HG03196 (cell line): ENCODE results near the gene TREML1.
"Not testable (repeated sequence)": the region's sequence is repeated elsewhere in the genome, so short reads cannot be mapped to it uniquely, and the experiment has no call there.

Experiments used
- ATAC-seq: cut with Tn5 transposase; IDR thresholded peaks from one replicate; pipeline ENCODE4 v1.9.1; 2021; ENCODE audit not compliant: unreplicated experiment

TREML1 gene, protein sequence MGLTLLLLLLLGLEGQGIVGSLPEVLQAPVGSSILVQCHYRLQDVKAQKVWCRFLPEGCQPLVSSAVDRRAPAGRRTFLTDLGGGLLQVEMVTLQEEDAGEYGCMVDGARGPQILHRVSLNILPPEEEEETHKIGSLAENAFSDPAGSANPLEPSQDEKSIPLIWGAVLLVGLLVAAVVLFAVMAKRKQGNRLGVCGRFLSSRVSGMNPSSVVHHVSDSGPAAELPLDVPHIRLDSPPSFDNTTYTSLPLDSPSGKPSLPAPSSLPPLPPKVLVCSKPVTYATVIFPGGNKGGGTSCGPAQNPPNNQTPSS

DNA sequence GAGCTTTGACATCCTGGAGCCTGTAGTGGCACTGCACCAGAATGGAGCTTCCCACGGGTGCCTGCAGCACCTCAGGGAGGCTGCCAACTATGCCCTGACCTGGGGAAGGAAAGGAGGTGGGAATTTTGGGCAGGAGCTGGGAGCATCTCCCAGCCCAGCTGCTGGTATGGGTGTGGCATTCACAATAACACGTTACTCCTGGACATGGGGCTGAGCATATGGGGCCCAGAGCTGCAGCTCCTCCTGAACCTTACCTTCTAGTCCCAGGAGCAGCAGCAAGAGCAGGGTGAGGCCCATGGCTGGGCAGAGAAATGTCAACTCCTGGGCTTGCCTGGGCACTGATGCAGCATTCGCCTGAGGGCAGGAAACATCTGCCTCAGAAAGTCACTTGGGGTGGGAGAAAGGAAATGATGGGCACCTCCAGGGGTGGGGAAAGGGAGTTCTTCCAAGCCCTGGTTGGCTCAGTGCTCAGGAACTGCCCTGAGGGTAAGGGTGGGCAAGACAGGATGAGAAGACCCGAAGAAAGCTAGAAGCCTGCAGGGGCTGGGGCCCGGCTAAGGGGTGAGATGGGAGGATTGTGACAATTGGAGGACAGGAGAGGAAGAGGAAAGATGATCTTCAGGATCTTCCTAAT is at the start of gene TREML1:
Gene TREML1, minus strand, starts transcription at position 356 of the 634 bp plus-strand sequence. Its CDS starts 59 bp downstream, at position 297.
- ATAC-seq: no peak

DNA sequence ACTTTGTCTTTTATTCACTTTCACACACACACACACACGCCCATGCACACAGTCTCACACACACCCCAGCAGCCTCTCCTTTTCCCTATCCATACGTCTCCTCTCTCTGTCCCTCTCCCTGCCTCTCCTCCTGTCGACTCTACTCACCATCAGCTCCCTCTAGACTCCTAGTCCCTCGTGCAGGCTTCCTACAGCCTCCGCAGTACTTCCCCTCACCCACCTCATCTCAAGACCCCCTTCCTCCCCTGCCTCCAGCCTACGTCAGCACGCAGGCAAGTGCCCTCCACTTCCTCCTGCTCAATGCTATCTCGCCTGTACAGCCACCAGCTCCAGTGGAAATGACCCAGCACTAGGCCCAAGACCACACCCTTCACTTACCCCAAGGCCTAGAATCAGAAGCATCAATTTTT is 47.6 kb upstream of the TREML1 start:
- no peak for ATAC-seq

DNA sequence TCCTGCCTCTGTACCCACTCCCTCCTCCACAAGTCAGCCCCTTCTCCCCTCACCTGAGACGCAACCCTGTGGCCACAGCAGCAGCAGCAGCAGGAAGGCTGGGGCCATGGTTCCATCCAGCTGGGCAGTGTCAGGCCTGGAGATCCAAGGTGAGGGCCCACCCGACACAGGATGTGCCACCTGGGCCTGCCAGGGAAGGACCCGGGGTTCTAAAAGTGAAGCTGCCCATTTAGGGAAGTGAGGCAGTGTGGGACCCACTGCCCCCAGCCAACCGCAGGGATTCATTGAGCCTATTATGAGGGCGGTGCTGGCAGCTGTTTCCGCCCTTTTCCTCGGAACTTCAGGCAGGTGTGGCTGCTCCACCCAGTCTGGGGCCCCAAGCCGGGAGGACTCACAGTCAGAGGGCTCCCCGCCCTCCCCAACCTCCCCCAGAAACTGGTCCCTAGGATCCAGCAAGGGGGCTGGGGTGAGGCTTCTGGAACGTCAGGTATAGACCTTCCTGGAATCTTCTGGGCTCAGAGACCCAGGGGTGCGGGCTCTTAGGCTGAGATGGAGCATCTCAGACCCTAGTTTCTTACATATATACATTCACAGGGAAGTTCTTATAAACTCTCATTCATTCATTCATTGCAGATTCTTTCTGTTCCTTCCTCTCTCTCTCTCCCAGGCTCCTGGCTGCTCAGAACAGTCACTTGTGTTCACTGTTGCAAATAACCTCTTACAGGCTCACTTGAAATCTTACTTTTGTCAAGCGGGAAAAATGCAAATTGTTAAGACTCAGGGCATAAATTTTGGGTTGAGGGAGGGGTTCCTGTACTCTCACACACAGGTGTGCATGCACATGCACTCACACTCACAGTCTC is 47.0 kb upstream of the TREML1 start, which contains the start of gene TREML2:
Gene TREML2, minus strand, starts transcription at position 249 of the 863 bp plus-strand sequence. Its CDS starts 141 bp downstream, at position 108.
- ATAC-seq: no peak

DNA sequence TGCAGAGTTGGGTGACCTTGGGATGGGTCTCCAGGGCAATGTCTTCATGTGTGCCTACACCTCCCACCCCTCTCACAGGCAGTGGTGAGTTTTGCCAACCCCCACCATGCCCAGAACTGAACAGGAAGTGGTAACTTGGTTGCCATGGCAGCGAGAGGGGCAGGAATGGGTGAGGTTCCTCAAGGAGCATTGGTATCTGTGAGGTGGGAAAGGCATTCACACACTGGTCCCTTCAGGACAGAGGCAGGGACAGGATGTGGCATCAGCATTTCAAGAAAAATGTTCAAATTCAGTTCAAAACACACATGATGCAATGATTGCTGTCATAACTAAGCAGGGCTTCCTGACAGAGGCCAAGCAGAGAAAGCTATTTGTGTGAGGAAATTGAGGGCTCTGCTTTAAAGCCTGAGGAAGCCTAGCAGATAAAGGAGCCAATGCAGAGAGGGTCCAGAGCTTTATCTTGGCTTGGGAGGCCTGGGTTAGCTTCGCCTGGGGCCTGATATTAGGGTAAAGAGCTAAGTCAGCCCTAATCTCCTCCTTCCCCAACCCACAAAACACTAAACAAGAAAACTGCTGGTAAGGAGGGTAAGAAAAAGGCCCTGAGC is 46.3 kb upstream of the TREML1 start:
- ATAC-seq: no peak

DNA sequence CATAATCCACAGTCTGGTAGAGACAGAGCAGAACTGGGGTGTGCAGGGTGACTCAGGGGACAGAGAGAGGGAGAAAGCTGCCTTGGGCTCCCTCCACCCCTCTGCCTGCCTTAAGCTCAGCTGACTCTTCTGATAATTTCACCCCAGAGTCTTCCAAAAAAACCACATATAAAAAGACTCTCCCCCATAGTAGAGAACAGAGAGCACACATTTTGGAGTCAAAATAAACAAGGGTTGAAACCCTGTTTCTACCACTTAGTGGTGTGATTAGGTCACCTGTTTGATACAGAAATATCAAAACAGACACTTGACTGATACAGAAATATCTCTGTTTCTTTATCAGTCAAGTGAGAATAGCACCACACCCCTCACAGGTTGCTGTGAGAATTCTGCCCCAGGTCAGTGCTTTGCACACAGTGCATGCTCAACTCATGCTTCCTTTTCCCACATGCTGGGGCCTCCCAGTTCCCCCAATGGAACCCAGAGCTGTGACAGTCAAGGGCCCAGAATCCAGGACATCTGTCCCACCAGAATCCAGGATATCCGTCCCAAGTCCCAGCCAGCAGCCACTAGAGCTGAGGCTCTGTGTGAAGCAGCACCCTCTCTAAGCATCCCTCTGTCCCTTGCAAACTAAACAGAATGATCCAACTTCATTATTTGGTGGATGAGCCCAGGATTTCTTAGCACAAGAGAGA is 45.6 kb upstream of the TREML1 start:
- no peak for ATAC-seq

DNA sequence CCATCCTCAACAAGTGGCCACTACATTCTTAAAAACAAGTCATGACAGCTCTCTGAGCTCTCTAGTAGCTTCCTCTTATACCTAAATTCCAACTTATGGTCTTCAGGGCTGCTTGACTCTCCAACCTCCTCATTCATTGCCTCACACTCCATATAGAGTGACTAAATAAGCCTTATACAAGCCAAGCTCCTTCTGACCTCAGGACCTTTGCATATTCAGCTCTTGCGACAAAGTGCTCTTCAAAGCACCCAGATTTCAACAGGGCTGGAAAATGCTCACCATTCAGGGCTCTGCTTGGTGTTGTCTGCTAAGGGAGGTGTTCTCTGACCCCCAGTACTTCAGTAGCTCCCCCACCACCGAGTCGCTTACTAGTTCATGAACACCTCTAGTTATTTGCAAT is 43.1 kb upstream of the TREML1 start:
- ATAC-seq: no peak

DNA sequence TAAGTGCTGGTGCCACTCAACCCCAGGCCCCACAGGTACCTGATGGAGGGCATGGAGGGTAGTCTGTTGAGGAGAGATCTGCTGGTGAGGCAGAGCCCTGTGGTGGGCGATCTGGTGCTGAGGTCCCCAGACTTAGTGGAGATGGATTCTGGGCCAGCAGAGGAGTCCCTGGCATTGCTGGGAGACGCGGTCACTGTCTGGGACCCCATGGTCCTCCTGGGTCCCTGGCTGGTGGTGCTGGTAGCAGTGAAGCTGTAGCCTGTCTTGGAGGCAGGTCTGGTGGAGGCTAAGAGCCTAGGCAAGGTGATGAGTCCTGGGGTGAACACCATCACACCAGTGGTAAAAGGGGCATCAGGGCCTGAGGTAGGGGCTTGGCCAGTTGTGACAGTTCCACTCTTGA is 40.2 kb upstream of the TREML1 start:
- no peak for ATAC-seq

DNA sequence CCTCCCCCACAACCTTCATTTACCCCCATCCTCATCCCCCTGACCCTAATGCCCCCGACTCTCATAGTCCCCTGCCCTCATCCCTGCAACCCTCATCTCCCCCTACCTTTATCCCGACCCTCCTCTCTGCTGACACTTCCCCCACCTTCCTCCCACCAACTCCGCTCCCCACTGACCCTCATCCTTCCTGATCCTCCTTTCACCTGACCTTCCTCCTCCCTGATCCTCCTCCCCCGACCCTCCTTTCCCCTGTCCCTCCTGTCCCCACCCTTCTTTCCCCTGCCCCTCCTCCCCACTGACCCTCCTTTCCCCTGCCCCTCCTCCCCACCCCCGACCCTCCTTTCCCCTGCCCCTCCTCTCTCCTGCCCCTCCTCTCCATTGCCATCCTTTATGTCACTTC is 39.7 kb upstream of the TREML1 start:
- no peak for ATAC-seq

DNA sequence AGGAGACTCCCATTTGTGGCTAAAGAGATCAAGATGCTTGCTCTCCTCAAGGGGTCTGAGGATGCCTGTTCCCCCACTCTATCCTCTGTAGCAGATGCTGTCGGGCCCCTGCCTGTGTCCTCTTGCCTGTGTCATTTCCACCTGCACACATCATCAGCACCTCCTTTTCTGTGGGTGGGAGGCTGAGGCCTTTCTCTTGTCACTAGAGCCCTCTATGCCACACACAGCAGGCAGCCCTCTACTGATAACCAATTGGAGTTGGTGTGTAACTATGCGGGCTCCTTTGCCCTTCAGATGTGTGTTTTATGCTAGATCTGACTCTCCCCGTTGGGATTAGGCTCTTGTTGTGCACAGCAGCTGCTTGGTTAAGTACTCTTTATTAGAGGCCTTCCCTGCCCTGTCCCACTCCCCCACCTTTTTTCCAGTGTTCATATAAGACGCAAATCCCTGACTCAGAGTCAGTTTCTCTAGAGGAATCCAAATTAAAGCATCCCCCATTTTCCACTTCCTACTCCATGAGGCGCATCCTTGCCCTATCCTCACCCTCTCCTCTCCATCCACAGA is 39.1 kb upstream of the TREML1 start:
- no peak for ATAC-seq

DNA sequence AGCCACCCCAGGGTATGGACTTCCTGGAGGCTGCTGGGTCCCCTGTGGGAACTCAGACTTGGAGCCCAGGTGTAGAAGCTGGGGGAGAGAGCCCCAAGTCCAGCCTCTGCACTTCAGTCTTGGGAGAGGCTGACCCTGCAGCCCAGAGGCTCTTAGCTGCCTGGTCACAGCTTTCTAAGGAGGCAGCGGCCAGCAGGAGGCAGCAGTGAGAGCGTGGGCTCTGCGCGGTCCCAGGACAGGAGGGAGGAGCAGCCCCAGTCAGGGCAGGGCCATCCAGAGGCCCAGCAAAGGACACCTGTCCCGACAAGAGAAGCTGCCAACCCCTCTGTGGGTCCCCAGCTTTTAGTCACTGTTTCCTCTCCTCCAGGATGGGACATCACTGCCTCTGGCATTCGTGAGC is 37.4 kb upstream of the TREML1 start:
- ATAC-seq: no peak

DNA sequence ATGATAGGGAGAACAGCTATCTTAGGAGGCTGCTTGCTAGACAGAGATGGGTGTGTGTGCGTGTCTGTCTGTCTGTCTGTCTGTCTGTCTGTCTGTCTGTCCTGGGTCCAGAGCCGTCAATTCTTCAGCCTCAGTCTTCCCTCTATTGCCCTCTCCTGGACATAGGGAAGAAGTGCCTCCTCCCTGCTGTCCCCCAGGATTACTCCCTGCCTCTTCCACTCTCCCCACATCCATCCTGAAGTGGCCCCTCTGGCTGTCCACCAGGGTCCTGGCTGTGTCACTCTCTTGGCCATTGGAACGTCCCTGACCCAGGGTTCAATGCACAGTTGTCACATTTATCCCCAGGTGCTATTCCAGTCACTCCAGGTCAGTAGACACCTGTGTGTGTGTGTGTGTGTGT is 36.6 kb upstream of the TREML1 start:
- no peak for ATAC-seq

DNA sequence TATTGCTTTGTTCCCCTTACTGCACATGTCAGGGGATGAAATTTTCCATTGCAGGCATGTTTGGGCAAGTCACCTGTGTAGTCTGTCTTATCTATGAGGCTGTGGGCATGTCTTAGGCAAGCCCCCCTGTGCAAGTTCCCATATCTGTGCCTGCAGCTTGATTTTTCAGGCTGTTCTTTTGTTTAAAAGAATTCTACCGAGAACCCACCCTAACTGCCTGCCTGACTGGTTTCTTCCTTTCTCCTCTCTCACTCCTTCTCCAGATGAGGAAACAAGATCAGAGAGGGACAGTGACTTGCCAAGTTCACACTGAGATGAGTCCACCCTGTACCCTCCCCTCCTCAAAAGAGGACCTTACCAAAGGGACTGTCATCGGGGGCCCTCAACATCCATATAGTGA is 35.8 kb upstream of the TREML1 start:
- no peak for ATAC-seq

DNA sequence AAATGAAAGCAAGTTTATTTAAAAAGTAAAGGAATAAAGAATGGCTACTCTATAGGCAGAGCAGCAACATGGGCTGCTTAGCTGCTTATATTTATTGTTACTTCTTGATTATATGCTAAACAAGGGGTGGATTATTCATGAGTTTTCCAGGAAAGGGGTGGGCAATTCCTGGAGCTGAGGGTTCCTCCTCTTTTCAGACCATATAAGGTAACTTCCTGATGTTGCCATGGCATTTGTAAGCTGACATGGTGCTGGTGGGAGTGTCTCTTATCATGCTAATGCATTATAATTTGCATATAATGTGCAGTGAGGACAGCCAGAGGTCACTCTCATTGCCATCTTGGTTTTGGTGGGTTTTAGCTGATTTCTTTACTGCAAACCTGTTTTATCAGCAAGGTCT is 34.9 kb upstream of the TREML1 start:
- ATAC-seq: not testable (repeated sequence)

DNA sequence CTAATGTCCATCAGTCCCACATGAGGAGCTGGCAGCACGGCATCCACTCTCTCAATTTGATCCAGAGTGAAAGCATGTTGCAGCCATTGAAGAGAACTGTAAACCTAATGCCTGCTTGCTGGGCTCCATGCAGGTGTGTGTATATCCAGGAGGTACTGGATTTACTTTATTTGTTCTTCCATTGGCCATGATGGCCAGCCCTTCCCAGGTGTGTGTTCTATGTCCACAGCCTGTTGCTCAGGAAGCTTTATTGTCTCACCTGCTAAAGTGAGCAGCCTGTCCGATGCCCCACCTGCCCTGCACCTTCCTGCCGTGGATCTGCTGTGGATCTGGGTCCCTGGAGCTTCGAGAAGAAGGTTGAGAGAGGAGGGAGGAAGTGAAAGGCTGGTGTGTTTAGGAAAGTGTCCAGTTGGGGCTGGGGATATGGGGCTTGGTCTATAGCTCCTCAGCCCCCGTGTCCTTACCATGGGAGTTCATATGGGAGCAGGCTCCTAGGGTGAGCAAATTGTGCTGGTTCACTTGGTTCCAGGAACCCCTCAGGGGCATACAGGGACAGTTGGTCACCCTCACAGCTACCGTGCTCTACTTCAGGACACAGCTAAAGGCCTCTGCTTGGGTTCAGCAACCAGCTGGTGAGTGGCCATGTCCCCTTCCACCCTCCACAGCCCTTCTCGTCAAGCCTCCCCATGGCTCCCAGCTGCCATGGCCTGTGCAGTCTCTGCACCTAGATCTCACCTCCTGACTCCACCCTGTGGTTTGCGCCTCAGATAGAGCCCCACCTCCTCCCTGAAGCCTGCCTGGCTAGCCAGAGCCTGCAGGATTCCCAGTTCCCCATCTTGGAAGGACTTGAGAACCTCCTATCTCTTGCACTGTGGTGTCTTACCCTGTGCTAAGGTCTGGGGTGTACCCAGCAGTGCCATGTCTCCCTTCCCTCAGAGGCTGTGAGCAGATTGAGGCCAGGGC is 34.1 kb upstream of the TREML1 start:
- ATAC-seq: no peak

DNA sequence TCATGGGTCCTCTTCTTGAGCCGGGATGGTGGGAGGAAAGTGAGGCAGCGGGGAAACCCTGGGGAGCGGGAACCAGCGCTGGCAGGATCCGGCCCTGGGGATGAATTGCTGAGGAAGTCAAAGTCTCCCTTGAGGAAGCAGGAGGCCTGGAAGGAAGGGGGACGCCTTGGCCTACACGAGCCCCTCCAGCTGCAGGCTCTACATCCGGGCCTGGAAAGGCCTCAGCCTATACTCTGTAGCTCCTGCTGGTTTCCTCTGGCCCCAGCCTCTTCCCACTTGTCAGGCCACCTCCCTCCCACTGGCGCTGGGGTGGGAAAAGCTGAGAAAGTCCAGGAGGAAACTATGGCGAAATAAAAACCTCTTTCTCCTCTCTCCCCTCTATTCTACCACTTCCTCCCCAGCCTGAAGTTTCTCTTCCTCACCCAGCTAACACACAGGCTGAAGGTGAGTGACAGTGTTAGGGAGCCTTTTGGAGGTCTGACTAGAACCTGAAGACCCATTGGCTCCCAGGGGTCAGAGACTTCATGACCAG is 31.9 kb upstream of the TREML1 start:
- ATAC-seq: no peak

DNA sequence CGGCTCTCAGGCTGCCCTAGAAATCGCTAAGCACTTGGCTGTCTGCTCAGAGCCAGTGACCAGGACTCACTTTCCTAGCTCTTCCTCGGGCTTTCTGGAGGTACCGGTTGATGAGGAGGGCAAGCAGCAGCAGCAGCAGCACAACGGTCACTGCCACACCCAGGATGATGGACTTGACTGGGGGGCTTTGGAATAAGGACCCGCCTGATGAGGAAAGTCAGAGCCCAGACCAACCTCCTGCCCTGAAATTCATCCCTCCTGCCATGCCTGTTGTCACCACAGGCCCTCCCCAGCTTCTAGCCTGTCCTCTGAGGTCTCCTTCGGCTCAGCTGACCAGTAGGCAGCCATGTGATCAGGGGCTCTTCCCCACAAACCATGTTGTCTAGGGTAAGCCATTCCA is 30.6 kb upstream of the TREML1 start:
- ATAC-seq: no peak

DNA sequence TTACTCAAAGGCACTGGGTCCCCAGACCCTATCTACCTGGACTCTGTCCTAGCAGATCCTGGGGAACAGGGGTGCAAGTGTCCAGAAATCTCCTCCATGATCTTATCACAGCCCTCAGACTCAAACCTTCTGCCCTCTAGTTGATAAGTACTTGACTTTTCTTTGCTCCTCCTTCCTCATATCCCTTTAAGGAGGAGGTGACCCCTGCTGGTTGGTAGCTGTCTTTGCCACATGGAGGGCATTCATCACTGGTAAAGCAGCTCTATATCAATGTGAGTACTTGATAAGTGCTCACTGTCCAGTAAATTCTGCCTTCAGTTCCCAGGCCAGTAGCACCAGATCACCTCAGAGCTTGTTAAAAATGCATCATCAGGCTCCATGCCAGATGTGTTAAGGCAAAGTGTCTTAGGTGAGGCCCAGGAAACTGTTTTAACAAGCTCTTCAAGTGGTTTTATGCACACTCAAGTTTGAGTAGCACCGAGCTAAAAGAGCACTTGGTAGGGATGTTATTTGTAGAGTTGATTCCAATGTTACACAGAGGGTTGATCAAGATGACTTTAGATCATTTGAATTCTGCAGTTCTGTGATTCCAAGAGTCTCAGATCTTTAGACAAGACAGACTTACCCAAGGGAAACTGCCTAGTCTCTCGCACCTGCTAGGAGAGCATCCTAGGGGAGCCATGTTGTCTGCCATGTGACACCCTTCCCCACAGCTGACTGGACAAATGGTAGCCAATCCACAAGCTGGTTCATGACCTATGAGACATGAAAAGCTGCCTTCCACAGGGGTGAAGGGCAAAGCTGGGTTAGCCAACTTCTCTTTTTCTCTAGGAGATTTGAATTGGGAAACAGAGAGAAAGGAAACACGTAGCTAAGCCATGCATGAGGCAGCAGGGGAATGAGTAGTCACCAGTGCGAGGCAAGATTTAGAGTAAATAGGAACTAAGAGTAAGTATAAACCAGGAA is 28.2 kb upstream of the TREML1 start:
- ATAC-seq: no peak

DNA sequence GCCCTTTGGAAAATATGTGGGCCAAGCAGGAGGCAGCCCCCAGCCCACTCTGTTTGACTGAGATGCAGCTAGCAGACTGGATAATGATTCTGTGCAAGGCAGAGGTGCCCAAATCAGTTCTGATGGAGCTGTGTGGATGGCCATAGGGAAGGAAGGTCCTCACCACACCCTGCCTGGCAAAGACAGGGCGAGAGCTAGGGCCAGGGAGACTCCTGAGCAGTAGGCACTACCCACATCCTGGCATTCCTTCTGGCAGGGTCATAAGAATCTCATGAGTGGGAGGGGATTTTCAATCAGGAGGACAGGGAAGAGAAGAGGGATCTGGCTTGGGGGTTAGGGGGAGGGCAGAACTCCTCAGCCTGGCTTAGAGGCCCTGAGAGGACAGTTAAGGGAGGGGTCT is 27.4 kb upstream of the TREML1 start:
- ATAC-seq: no peak
